HG03457 (cell line): ENCODE data around the gene HSD17B2.

ENCODE experiments used
- ATAC-seq: cut with Tn5 transposase; IDR thresholded peaks from one replicate; pipeline ENCODE4 v1.9.1; 2021; ENCODE audit warnings: moderate number of reproducible peaks; ENCODE audit not compliant: unreplicated experiment

The HSD17B2 gene

DNA sequence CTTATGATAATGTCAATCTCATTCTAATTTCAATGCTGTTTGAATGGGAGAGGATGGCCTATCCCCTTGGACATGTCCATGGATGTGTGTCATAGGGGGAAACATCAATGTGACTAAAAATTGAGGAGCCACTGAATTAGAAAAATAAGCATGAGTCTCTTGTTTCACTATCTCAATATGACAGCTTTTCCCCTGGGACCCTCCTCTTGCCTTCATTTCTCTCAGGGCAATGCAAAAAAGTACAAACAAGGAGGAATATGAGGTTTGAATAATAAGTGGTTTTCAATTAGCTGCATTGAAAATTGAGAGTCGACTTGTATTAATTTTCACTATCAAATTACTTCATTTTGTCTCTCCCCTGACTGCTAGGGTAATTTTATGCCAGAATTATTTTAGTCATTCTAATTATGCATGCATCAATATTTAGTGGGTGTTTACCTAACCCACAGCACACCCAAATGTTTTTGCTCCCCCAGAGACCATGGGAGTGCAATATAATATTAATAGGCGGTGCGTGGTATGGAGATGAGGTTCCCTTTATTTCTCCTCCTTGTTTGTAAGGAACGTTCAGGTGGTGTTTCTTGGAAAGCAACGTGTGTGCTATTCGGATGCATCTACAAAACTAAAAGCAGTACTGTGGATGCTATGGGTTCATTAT lies 17.0 kb upstream of the HSD17B2 start:
- no peak for ATAC-seq

DNA sequence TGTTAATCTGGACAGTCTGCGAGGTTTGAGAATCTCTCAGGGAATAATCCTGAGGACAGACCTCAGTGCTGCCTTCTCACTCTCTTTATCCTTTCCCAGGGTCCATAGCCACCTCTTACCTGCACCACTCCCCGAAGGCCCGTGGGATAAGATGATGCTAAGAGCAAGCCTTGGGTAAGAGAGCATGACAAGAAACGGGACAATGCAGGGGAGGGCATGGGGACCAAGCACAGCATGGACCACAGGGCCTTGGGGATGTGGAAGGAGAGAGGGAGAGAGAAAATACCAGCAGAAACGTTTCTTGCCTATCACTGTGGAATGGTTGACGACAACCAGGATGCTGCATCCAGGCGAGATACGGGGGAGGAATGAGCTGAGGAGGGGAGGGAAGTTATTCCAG lies 15.5 kb upstream of the HSD17B2 start:
- ATAC-seq: no peak

DNA sequence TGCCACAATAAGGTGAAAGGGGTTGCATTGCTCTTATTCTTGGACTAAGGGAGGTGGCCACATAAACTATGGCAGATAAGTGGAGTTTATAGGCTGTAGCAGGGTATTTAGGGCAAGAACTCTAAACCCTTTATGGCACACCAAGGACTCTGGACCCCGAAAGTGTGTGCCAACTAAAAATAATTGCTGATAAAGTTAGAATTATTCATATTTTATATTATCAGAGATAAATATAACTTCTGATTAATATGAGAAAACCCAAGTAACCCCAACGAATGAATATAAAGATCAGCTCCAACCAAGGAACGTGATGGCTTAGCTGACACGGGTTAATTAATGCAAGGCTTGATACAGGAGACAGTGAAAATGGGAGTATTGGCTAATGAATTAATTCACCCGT lies 15.0 kb upstream of the HSD17B2 start:
- ATAC-seq: no peak

DNA sequence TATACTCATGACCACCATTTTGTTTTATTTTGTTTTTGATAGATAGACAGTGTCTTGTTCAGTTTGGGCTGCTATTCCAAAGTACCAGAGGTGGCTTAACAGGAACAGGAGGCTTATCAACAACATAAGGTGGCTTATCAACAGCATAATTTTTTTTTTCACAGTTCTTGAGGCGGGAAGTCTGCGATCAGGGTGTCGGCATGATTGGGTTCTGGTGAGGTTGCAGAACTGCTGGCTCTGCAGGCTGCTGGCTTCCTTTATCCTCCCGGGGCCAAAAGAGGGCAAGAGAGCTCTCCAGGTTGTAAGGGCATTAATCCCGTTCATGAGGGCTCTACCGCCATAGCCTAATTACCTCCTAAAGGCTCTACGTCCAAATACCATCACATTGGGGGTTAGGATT lies 11.8 kb upstream of the HSD17B2 start:
- ATAC-seq: no peak

DNA sequence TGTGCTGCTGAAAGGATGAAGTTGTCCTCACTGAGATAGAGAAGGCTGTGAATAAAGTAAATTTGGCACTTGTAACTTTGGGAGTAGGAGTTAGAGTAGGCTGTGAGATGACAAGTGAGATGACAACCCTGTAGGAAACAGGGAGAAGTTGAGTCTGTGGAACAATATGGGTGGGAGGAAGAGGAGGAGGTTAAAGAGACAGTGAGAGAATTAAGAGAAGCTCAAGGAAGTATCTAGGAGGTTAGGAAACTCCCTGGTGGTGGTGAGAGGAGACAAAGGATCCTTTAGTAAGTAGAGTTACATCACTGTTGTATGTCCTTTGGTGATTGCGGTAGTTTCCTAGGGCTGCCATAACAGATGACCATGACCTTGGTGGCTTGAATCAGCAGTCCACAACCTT lies 10.7 kb upstream of the HSD17B2 start:
- ATAC-seq: no peak

DNA sequence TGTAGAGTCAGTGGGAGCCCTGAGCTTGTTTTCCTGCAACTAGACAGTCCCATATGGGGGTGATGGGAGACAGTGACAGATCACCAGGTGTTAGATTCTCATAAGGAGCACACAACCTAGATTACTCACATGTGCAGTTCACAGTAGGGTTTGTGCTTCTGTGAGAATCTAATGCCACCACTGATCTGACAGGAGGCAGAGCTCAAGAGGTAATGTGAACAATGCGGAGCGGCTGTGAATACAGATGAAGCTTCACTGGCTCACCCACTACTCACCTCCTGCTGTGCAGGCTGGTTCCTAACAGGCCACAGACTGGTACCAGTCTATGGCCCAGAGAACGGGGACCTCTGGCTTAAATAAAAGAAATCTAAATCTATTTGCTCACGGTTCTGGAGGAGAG lies 10.2 kb upstream of the HSD17B2 start:
- no peak for ATAC-seq

DNA sequence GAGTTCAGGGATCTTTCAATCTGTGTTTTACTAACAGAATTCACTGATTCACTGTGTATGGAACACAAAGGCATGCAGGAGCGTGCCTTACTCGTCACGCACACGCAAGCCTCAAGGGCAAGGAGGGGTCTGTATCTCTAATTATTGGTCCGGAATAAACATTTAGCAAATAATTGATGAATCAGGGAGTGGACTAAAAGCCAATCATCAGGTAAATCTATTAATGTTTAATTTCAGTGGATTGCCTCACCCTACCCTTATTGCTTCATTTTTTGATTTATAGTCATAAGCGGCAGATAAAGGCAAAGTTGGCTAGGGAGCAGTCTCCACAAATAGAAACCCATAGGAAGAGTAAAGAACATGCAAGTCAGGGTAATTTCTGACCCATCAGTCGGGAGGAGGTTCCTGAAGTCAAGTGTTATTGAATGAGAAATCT lies 7.4 kb upstream of the HSD17B2 start:
- no peak for ATAC-seq

DNA sequence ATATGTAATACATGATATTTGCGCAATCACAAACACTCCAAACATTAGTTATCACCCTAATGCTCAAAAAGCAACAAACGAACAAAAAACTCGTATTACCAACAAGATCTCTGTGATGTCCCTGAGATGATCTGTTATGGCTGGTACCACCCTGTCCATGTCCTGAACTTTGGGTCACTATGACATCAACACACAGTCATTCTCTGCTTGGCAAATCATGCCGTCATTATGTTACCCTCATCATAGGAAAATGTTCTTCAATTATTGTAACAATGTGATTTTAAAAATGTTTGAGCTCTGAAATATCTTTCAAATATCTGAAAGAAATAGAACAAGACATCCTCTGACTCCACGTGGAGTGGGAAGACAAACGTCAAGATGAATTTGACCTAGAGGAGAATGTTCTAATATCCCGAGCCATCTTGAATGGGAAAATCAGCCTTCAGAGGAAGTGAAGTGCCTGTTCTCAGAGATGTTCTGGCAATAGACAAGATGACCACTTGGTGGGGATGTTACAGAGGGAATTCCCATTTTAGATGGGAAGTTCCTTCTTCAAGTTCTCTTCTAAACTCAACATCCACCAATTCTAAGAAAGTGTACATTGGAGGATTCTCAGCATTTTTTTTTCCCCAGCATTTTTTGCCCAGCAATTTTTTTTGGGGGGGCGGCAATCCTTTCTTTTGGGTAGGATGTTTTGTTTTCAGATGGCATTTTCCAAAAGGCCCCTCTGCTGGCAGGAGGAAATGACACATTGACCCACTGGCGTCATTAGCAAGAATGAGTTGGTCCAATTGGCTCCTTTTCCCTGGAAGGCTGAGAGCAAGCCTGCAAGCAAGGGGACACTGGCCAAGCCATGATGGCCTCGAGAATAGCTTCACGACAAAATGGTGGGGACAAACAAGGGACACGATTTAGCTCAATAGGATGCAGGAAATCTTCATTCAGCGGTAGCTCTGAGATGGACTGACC lies 3.7 kb upstream of the HSD17B2 start:
- ATAC-seq: no peak

DNA sequence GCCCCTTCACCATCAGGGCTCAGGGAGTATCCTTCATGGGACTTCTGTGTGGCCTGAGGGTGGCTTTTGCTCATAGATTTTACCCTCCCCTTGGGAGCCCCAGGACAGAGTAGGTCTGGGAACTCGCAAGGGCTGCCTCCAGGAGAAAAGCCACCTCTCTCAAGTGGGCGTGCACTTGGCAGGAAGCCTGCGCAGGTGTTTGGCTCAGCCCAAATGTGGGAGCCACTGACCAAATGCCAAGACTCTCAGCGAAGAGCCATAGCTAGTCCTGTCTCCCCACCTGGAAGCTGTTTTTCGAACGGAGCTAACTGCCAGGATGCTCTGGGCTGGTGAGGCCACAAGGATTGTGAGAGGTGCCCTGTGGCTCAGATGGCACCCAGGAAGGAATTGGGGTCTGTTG lies 2.0 kb upstream of the HSD17B2 start:
- ATAC-seq: no peak

DNA sequence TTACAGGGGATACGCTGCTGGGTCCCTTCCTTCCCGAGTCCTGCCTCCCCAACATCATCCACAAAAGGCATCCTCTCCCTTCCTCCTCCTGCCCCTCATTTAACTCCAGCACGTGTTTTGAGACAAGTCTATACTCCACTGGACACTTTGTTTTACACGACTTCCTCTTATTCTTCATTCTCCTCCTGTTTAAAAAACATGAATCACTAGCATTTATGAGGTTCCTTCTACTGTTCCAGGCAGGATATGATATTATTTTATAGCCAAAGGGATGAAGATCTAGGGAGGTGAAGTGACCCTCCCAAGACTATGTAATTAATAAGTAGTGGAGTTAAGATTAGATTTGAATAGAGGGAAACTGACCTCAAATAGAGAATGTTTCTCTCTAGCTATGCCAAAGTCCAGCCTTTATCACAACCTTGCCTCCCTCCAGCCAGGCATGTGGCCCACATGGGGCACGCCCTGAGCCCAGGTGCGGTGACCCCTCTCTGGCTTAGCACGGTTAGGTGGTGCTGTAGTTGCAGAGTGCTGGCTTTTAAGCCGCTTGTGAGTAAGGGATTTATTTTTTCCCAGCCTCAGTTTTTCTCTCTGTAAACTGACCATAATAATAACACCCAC lies 1.3 kb upstream of the HSD17B2 start:
- ATAC-seq: no peak

DNA sequence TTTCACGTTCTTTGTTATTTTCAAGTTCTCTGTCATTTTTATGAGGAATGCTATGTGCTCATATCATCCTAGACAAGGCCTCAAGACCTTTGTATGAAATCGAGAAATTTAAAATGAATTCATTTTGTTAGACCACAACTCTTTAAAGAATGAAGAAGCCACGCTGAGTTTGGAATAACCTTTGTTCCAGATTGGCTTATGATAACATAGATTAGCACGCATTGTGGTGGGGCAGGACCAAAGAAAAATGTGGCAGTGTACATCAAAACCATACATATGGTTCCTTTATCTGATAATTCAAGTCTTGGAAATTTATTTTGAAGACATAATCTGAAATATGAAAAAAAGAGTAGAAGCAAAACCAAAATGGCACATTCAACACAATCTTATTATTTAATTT lies 2.2 kb downstream of the HSD17B2 start:
- ATAC-seq: no peak

DNA sequence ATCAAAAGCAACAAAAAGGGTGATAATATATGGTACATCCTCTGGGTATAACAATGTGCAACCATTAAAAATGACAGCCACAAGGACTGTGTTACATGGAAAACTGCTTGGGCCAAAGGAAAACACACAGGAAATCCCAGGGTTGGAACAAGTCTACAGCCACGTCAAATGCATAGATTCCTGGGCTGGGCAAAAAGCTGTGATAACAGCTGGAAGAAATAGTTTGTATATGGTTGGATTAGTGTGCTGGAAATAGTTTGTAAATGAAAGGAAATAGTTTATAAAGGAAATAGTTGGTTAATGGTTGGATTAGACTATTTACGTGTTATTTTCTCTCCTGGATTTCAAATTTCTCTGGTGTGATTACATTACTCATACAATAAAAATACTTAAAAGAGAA lies 2.6 kb downstream of the HSD17B2 start:
- ATAC-seq: no peak

DNA sequence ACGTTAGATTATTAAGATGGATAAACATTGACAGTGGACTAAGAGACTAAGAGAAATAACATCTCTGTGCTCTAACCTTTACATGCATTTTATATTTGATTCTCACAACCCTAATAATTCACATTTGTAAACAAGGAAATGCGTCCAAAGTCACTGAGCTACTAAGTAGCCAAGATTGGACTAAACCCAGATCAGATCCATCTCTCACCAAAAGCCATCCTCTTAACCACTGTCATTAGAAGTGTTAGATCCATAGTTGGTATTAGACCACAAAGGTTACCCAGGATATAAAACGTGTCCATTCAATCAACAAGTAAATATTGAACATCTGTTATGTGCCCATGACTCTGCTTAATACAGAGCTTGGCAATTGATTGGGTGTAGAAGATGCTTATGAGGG lies 5.2 kb downstream of the HSD17B2 start:
- no peak for ATAC-seq

DNA sequence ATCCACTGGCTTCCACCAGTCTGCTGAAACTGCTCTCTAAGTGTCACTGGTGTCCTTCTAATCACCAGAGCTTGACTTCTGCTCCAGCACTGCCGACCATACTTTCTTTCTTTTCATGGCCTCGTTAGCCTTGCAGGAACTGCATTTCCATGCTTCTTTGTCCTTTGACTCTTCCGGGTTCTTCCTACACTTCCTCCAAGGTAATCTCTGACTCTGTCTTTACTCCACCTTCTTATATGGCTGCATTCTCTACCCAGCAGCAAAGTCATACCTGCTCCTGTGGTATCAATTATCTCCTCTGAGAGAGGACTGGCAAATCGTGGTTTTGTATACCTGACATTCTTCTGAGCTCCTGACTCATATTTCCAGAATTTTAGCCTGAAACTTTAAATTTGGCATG lies 6.5 kb downstream of the HSD17B2 start:
- no peak for ATAC-seq

DNA sequence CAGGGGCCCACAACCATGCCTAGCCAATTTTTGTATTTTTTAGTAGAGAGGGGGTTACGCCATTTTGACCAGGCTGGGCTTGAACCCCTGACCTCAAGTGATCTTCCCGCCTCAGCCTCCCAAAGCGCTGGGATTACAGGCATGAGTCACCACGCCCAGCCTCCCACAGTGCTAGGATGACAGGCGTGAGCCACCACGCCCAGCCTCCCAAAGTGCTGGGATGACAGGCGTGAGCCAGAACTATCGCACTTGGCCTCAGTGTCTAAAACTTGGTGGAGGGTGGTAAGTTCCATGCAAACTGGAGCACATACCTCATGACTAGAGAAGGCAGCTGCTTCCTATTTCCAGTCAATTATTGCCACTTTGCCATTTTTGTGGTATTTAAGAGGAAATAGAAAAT lies 7.1 kb downstream of the HSD17B2 start:
- no peak for ATAC-seq

DNA sequence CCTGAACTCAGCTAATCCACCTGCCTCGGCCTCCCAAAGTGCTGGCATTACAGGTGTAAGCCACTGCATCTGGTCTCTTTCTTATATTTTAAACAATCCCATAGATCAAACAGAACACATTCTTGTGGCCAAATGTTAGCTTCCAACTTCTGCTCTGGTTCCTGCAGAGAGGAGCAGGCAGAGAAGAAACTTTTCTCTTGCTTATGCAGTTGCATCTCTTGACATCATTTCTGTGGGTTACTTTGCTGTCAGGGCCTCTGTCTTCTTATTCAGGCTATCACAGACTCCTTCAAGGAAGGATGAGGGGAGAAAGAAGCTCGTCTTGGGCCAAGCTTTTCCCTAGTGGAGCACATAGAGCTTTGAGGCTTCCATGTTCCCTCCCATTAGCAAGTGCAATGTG lies 7.8 kb downstream of the HSD17B2 start:
- no peak for ATAC-seq

DNA sequence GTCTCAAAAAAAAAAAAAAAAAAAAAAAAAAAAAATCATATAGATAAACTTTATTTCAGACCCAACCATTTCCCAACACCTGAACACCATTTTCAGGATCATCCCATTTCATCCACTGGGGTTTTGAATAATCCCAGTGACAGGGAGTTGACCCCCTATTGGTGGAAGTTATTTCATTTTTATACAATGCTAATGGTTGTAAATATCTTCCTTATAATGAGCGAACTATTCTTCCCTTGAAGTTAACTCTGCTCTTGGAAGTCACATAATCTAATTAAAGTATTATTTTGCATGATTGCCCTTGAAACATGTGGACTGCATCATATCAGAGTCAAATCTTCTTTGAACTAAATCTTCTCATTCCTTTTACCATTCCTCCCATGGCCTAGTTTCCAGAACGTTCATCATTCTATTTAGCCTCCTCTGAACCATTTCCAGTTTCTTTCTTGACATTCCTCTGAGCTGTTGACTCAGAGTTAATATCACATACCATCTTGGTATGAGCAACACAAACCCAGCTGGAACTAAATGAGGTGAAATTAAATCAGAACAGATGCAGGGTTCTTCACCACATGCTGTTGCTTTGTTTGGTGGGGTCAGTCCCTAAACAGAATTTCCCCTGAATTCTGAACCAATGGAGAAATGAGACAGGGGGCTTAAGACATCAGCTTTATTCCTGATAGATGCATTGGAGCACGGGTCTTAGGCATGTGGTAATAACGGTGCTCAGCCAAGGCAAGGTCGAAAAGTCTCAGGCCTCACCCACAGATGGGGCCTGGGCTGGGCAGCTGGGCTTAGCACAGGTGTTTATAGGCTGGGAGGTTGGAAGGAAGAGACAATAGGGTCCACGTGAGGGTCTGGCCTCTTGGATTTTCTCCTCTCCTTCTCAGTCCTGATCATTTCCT lies 8.9 kb downstream of the HSD17B2 start:
- ATAC-seq: no peak

DNA sequence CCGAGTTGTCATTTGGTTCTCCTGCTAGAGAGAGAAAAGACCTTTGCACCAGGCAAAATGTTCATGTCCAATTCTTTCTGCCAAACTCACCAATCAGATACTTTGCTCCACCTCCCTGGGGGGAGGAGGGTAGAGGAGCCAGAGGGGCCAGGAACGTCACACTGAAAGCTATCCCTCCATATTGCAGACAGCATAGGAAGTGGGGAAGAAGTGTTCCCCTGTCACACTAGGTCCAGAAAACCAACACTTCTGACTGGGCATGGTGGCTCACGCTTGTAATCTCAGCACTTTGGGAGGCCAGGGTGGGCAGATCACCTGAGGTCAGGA lies 9.5 kb downstream of the HSD17B2 start:
- no peak for ATAC-seq

DNA sequence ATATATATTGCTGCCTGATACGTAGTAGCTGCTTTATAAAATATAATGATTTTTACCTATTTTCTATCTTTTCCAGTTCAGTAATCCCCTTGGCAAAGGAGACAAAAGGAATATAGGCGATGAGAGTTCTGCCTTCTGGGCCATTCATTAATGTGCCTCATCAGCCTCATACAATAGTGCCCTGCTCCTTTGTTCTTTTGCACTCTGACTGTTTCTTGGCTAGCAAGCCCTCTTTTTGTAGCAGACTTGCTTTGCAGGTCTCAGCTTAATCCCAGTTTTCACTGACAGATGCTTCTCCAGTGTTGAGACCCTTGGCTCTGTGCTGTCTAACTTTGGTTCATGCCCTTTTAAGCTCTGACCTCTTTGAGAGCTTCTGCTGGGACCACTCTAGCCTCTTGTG lies 10.4 kb downstream of the HSD17B2 start:
- ATAC-seq: no peak

DNA sequence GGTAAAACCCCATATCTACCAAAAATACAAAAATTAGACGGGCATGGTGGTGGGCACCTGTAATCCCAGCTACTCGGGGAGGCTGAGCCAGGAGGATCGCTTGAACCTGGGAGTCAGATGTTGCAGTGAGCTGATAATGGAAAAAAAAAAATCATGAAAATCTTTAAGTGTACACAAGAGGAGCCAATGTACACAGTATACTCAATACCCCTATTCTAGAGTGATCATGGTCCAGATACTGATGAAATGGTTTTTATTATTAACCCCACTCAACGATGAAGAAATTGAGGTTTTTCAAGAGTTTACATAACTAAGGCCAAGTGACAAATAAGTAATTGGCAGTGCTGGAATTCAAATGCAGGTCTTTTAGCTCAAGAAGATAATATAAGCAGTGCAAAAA lies 11.5 kb downstream of the HSD17B2 start:
- no peak for ATAC-seq

DNA sequence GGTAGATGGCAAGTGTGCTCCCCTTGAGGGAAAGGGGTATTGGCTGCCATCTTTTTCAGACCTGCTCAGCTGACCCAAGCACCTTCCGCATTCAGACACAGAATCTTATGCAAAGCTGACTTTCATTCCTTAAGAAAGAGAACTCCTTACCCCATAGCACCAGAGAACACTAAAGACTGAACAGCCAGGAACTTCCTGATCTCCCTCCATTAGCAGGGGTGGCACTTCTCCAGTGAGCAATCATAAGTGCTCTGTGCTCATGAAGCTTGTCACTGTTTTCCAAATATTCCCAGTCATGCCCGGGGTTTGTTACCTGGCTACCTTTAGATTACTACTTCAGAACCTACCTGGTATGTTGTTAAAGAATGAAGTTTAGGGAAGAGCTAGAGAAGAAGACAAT lies 11.9 kb downstream of the HSD17B2 start:
- ATAC-seq: no peak
